ENCODE measurements around the gene ITGAX.

- TF ChIP-seq CTCF (IDR thresholded peaks at IDR 0.05) (no peak), POLR2A (IDR thresholded peaks at IDR 0.05) (no peak)
Observed at GRCh38 chr16:31385680-31386079, 30.7 kb downstream of the ITGAX start.

Data from thyroid gland (tissue), 4 donors.